NCI-H460 (cell line): ENCODE measurements around the gene NRCAM. TPM values are rescaled to one million over a fixed set of nuclear protein-coding genes. Genes with fewer than 3 reads are reported as not detected.

Experiments used
- DNase-seq: peaks from one replicate; pipeline ENCODE4 v3.0.0-alpha.2; 2016; ENCODE audit warnings: low read depth; ENCODE audit errors: extremely low read depth
- total RNA-seq: library from RNA; depleted of rRNA; stranded (reverse); fragments of >200 nt; shearing (Covaris generic); gene quantifications from 2 replicates; pipeline ENCODE4 v1.2.3, GENCODE V29; 2014

NRCAM gene
- total RNA-seq, 1 experiment from 2014 or later = 158 TPM

GRCh38 chr7:108181073-108181985 lies 274.9 kb downstream of the NRCAM start:
- peak; percentile 65 for DNase-seq

- DNase-seq = no peak
Observed at GRCh38 chr7:108178398-108178797, 277.8 kb downstream of the NRCAM start.

DNA sequence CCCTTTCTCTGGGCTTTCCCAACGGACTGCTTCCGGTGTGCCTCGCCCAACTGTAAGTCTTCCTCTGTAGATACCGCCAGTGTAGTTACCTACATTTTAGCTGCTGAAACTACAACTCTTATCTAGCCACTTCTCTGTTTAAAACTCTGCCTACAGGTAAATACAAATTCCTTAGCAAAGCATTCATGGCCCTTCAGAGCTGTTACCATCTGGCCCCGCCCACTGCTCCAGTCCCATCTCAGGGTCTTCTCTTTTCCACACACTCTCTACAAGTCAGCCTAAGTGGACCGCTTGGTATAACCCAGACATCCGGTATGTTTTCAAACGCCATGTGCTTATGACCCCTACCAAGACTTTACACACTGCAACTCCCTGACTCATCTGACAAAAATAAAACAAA lies 285.1 kb downstream of the NRCAM start:
- no peak for DNase-seq

GRCh38 chr7:108170251-108170650 lies 286.0 kb downstream of the NRCAM start:
- DNase-seq = no peak

DNA sequence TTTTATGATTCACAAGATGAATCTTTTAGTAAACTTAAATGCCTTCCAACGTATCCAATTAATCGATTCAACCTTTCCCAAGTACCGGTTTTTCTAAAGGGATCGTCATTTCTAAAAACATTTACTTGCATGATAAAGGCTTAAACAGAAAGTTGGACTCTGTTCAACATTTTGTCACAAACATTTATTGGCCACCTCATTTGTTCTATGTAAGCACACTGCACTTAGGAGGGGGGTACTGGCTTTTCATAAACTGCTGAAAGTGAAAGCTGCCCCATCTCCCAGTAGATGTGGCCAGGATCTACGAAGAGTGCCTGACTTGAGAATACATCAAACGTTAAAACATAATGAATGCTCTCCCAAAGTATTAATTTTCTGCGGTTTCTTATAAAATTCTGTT lies 288.8 kb downstream of the NRCAM start:
- DNase-seq = no peak

DNA sequence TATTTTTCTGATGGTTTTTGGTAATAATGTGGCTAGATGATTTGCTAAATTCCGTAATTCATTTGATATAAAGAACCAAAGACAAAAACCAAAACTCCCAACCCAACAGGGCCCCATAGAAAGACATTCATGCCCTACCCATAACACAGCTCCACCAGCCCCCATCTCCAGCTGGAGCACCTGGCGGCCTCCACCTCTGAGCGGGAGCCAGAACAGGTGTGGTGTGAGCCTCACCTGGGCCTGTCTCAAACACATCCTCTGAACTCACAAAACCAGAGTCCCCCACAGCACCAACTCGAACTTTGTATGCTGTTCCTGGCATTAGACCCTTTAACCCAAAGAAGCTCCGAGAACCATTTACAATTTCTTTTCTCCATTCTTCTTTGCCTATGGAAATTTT lies 289.5 kb downstream of the NRCAM start:
- no peak for DNase-seq

- no peak for DNase-seq
Observed at GRCh38 chr7:108165723-108166122, 290.5 kb downstream of the NRCAM start.

GRCh38 chr7:108164946-108165345 lies 291.3 kb downstream of the NRCAM start:
- DNase-seq = no peak

DNA sequence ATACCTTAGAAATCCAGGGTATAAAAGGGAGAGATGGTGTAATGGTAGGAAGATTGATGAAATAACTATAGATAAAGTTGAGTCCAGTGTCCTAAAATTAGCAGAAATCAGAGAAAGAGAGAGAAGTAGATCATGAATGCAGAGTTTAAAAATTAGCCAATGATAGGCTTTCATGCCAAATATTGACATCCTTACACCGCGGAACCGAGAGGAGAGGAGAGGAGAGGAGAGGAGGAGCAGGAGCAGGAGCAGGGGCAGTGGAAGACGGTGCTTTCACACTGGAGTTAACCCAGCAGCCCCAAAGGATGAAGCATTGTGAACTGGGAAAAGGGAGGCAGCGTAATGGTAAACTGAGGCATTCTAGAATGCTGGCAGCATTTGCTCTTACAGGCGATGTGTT lies 291.9 kb downstream of the NRCAM start:
- DNase-seq = no peak

GRCh38 chr7:108158776-108159175 lies 297.5 kb downstream of the NRCAM start:
- DNase-seq = no peak

GRCh38 chr7:108157606-108158335 lies 298.5 kb downstream of the NRCAM start:
- no peak for DNase-seq

DNA sequence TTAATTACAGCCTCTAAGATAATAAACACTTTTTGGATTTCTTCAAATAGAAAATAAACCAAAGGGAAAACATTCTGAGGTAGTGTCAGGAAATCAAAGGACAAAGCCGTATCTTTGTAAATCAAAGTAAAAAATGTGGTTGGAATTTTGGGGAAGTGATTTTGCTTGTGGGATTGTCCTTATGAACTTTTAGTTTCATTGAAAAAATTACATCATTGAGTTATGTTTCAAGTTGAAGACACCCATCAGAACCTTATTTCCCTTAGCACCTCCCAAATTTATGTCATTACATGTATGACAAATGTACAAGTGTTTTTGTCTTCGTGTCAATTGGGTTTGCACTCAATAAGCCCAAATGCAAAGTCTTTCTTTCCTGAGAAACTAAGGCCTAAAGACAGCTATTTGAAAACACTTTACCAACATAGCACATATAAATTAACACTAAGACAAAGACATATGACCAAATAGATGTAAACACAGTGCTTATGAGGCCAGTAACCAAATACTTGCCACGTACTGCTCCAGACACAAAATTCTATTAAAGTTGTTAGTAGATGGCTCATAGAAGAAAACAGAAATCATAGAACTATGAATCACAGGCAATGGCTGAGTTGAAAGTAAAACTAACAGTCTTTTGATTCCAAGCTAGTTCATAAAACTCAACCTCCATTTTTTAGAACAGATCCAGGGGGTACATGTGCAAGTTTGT lies 299.2 kb downstream of the NRCAM start:
- no peak for DNase-seq

DNA sequence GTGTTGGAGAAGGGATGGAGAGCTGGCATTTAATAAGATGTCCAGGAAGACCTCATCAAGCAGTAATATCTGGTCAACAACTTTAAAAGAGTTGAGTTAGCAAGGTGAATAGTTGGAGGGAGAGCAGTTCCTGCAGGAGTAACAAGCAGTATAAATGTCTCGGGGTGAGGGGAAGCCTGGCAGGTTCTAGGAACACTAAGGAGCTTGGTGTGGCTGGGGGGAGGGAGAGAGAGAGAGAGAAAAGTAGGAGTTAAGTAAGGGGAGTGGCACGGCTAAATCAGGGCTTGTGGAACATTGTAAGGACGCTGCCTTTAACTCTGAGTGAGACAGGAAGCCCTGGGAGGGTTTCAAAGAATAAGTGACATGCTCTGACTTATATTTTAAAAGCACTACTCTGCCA lies 304.0 kb downstream of the NRCAM start:
- DNase-seq = no peak

DNA sequence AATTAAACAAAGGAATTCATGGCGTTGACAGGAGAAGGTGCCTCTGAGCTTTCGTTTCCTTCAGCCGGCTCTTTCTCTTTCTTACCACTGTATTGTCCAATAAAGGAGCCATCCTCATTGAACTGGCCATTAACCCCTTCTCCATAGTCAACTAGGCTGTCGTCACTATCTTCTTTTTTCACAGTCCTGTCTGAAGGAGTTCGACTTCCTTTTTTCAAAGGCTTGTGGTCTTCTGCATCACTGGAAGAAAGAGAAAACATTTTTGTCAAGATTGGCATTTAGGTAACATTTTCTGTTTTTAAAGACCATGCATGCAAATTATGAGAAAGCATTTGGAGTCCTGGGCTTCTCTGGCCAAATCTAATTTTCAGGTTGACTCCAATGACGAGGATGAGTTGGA lies 306.3 kb downstream of the NRCAM start:
- DNase-seq = no peak

DNA sequence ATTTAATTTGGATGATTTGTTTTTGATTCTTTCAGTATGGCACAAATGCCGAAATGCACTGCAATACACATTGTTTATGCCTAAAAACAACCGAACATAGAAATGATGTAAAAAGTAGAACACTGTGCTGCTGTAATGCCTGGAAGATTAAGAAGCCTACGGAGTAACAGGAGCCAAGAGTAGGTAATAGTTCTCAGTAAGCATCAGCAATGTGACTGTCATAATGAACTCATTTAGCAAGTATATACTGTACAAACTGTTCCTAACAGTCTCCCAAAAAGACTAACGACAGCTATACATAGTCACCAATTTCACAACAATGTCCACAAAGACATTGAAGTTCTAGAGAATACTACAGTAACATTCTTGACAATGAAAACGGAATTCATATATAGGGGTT lies 307.1 kb downstream of the NRCAM start:
- no peak for DNase-seq

GRCh38 chr7:108147031-108147563 lies 309.1 kb downstream of the NRCAM start:
- DNase-seq = no peak

DNA sequence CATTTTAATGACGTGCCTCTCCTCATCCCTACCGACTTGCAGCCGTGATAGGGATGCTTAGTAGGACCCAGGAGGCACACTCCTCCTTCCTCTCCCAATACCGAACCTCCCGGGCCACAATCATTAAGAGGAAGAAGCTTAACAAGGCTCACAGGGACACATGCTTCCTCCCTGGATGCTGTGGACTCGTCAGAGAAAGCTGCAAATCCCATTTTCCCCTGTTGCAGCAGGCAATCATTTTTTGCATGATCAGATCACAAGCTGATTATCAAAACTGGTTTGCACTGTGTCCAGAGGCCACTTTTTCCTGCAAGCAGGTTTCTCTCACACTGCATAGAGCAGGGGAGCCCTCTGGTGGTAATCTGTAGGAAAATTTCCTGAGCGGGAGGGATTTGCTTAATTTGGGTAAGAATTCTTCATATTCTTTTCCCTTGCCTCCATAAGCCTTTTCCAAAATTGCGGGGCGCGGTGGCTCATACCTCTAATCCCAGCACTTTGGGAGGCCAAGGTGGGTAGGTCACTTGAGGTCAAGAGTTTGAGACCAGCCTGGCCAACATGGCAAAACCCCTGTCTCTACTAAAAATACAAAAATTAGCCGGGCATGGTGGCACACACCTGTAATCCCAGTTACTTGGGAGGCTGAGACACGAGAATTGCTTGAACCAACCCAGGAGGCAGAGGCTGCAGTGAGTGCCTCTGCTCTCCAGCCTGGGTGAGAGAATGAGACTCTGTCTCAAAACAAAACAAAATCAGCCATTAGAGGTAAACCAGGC lies 310.0 kb downstream of the NRCAM start:
- DNase-seq = peak; percentile 60

DNA sequence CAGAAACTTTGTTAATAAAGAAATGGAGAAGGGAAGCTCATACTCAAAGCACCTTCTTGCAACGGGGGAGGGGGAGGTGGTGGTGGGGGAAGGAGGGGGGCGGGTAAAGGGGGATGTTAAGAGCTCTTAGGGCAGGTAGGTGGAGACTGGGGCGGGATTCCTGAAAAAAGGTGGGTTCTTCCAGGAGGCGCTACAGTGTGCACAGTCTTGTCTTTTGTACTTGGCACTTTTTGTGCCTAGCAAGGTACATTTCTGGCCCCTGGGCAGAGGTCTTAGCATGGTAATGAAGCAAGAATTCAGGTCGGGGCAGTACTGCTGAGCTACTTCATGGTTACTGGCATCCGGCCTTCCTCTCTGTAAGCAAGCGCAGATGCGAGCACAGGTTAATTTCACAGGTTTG lies 310.8 kb downstream of the NRCAM start:
- no peak for DNase-seq

- DNase-seq = no peak
Observed at GRCh38 chr7:108144931-108145330, 311.3 kb downstream of the NRCAM start.
